Measurements from ENCODE around the gene HOXA4. TPM values are rescaled to one million over a fixed set of nuclear protein-coding genes. Genes with fewer than 3 reads are reported as not detected.

HOXA4 gene
- total RNA-seq, 1 donor from 2014 or later, result 14.6 TPM

DNA sequence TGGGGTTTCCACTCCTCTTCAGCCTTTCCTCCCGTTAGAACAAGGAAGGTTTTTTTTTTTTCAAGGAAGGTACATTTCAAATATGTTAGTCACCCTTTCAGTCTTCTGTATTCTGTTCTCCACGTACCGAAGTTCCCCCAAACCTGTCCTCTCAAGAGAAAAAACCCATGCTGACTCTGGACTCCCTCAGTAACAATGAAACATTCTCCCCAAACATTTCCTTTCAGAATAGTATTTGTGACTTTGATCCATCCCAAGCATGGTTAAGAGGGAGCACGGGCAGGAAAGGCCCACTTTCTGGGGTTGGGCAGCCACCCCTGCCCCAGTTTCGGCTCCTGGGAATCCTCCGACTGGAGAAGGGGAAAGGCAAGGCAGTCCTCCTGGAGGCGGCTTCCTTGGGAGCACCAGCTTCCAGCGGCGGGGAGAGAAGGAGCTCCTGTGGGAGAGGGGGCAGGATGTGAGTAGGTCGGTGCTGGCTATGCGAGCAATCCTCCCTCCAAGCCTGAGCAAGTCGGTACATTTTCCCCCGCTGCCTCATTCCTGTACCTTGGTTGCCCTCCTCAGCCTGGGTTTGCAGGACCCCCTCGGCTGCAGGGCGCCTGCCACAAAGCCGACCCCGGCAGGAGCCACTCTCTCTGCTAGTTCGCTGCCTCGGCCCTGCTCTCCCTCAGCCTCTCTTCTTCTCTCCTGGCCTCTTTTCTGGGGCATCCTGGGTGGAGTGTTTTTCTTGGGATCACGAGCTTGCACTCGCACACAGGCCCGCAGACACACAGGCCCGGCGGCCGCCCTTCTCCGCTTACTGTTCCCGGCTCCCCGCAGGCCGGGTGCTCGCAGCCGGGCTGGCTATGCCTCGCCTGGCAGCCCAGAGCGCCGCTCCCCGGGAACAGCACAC is 32.6 kb downstream of the HOXA4 start:
- DNase-seq (ENCODE audit: low read depth), result no peak
- TF ChIP-seq, protein P1, sequence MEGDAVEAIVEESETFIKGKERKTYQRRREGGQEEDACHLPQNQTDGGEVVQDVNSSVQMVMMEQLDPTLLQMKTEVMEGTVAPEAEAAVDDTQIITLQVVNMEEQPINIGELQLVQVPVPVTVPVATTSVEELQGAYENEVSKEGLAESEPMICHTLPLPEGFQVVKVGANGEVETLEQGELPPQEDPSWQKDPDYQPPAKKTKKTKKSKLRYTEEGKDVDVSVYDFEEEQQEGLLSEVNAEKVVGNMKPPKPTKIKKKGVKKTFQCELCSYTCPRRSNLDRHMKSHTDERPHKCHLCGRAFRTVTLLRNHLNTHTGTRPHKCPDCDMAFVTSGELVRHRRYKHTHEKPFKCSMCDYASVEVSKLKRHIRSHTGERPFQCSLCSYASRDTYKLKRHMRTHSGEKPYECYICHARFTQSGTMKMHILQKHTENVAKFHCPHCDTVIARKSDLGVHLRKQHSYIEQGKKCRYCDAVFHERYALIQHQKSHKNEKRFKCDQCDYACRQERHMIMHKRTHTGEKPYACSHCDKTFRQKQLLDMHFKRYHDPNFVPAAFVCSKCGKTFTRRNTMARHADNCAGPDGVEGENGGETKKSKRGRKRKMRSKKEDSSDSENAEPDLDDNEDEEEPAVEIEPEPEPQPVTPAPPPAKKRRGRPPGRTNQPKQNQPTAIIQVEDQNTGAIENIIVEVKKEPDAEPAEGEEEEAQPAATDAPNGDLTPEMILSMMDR (conservative IDR thresholded peaks at IDR 0.05; ENCODE audit: low read depth, low read length), result peak; percentile 2
- H3K4me3 ChIP-seq (ENCODE audit: low read depth, low read length), result peak overlapping the region; percentile 96

DNA sequence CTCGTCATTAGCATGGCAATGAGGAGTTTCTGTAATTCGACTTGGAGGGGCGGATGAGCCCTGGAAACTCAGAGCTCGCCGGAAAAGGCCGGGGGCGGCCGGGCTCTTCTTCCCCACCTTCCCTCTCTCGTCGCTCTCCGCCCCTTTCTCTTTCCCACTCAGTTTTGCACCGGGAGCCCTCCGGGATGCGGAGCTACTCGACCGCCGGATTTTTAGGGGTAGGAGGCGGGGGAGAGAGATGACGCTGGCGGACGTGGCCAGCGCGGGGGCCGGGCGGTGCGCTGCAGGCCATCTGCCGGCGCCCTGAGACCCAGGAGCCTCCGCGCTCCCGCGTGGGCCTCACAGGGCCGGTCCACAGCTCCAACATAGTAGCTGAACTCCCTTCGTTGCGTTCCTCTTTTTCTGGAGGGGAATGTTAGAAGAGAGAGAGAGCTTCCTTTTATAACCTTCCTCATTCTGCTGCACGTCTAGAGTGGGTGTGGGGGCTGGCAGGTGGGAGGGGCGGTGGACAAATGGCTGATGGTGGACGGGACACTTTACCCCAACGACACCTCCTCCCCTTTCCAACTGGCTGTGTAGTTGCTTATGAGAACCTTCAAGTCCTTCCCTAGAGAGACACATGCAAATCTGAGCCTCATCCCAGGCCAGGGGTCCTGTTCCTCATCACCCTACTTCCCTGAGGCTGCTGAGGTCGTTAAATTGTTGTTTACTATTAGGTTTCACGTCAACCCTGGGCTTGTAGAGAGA is 33.6 kb downstream of the HOXA4 start:
- TF ChIP-seq, protein P1 (conservative IDR thresholded peaks at IDR 0.05; ENCODE audit: low read depth, low read length), result no peak
- DNase-seq (ENCODE audit: low read depth), result no peak
- H3K4me3 ChIP-seq (ENCODE audit: low read depth, low read length), result peak overlapping the region; percentile 96

DNA sequence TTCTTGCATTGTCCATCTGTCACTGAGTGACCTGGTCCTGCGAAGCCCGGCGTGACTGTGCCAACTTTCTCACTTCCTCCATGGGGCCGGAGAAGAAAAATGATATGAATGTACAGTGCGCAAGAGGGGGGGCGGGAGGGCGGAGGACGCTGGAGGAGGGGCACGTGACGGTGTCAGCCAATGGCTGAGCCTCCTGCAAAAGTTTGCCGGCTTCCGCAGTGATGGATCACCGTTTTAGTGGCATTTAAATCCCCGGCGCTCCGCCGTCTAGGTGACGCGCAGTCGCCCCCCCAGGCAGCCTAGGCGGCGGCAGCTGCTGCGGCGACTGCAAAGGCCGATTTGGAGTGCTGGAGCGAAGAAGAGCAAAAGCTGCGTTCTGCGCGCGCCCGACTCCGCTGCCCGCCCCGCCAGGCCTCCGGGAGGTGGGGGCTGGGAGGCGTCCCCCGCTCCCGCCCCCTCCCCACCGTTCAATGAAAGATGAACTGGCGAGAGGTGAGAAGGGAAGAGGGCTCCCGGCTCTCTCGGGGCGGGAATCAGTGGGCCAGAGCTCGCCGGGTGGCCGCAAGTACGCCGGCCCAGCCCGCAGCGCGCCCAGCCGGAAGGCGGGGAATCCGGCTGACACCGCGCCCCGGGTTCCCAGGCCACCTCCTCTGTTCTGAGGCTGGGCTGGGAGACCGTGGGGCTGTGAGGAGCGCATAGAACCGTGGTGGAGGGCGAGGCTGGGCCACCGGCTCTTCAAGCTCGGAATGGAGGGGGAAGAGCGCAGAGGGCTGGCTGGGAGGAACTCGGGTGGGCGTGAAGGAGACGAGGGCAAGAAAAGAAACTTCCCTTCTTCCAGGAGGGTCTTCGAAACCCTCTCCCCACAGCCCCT is 34.4 kb downstream of the HOXA4 start, which contains the start of gene HOXA1:
Gene HOXA1, minus strand, starts transcription at position 104 of the 871 bp plus-strand sequence. Its CDS starts 88 bp downstream, at position 16.
- peak within 1 kb of the TSS; percentile 96 for H3K4me3 ChIP-seq (ENCODE audit: low read depth, low read length)
- TF ChIP-seq, protein P1 (conservative IDR thresholded peaks at IDR 0.05; ENCODE audit: low read depth, low read length), result no peak
- DNase-seq (ENCODE audit: low read depth), result no peak

GRCh38 chr7:27095050-27095896 is 35.3 kb downstream of the HOXA4 start:
- TF ChIP-seq, protein P1 (conservative IDR thresholded peaks at IDR 0.05; ENCODE audit: low read depth, low read length), result no peak
- no peak for DNase-seq (ENCODE audit: low read depth)
- peak overlapping the region; percentile 96 for H3K4me3 ChIP-seq (ENCODE audit: low read depth, low read length)

- peak overlapping the region; percentile 96 for H3K4me3 ChIP-seq (ENCODE audit: low read depth, low read length)
- no peak for DNase-seq (ENCODE audit: low read depth)
- TF ChIP-seq, protein P1 (conservative IDR thresholded peaks at IDR 0.05; ENCODE audit: low read depth, low read length), result no peak
Observed at GRCh38 chr7:27094304-27095049, 36.1 kb downstream of the HOXA4 start.

All from epithelial cell of proximal tubule (primary cell).